Activated naive CD4-positive, alpha-beta T cell treated with Interleukin-2 at 50 U/mL for 16 hours (primary cell): ENCODE measurements around the gene SMU1.

ENCODE experiments used
- DNase-seq: peaks from one replicate; pipeline ENCODE4 v3.0.0-alpha.2; 2020

Gene SMU1

GRCh38 chr9:33043671-33044070 is 32.8 kb downstream of the SMU1 start:
- DNase-seq, result no peak

- no peak for DNase-seq
Observed at GRCh38 chr9:33042473-33042872, 34.0 kb downstream of the SMU1 start.

GRCh38 chr9:33041432-33042188 is 34.9 kb downstream of the SMU1 start:
- DNase-seq, result no peak

- no peak for DNase-seq
Observed at GRCh38 chr9:33040792-33041431, 35.6 kb downstream of the SMU1 start.

- DNase-seq, result no peak
Observed at GRCh38 chr9:33032865-33033264, 43.6 kb downstream of the SMU1 start.

- no peak for DNase-seq
Observed at GRCh38 chr9:33032292-33032691, 44.2 kb downstream of the SMU1 start.

- no peak for DNase-seq
Observed at GRCh38 chr9:33030285-33030684, 46.2 kb downstream of the SMU1 start.

GRCh38 chr9:33029231-33029786 is 47.2 kb downstream of the SMU1 start:
- no peak for DNase-seq

- peak; percentile 85 for DNase-seq
Observed at GRCh38 chr9:33025572-33026342, 50.7 kb downstream of the SMU1 start.

GRCh38 chr9:33024966-33025571 is 51.4 kb downstream of the SMU1 start, which contains the start of gene DNAJA1:
Gene DNAJA1 (plus strand): TSS chr9:33025273. CDS start chr9:33026485, 1,212 bp downstream.
- peak; percentile 96 for DNase-seq

GRCh38 chr9:33024126-33024965 is 52.1 kb downstream of the SMU1 start:
- peak; percentile 64 for DNase-seq

GRCh38 chr9:33023661-33024060 is 52.8 kb downstream of the SMU1 start:
- DNase-seq, result no peak

GRCh38 chr9:33022755-33023154 is 53.7 kb downstream of the SMU1 start:
- DNase-seq, result no peak

GRCh38 chr9:33022303-33022702 is 54.2 kb downstream of the SMU1 start:
- DNase-seq, result no peak

GRCh38 chr9:33019797-33020196 is 56.7 kb downstream of the SMU1 start:
- DNase-seq, result no peak

- no peak for DNase-seq
Observed at GRCh38 chr9:33017283-33018041, 59.0 kb downstream of the SMU1 start.

- DNase-seq, result no peak
Observed at GRCh38 chr9:33014665-33015014, 61.8 kb downstream of the SMU1 start.

GRCh38 chr9:33013962-33014664 is 62.4 kb downstream of the SMU1 start:
- DNase-seq, result no peak

GRCh38 chr9:33012328-33013069 is 64.0 kb downstream of the SMU1 start:
- DNase-seq, result no peak

GRCh38 chr9:33011831-33012230 is 64.6 kb downstream of the SMU1 start:
- DNase-seq, result no peak
